Lower lobe of right lung (tissue), 2 donors: ENCODE results near the gene INHBB. TPM values are rescaled to one million over a fixed set of nuclear protein-coding genes. Genes with fewer than 3 reads are reported as not detected.
A peak's percentile ranks its signal among the peaks of the same experiment; 100 is the strongest.

ENCODE experiments used
- ATAC-seq, 2 donors: fragments of 200-7000 bp; cut with Tn5 transposase; one replicate each; pipeline ENCODE4 v1.9.1; 2020 to 2022; ENCODE audit warnings: mild to moderate bottlenecking in 2 of 2, moderate library complexity in 2 of 2
- DNase-seq: peaks from one replicate; pipeline ENCODE4 v3.0.0-alpha.2; 2020
- H3K27ac ChIP-seq: fragments of 200-600 bp; one replicate; pipeline ENCODE4 v1.8.0; 2022
- H3K27me3 ChIP-seq: fragments of 200-600 bp; one replicate; pipeline ENCODE4 v1.8.0; 2022; ENCODE audit warnings: low read depth
- H3K36me3 ChIP-seq: fragments of 200-600 bp; one replicate; pipeline ENCODE4 v1.8.0; 2022; ENCODE audit warnings: mild to moderate bottlenecking
- H3K4me1 ChIP-seq: fragments of 200-600 bp; one replicate; pipeline ENCODE4 v1.8.0; 2022
- H3K4me3 ChIP-seq: fragments of 200-600 bp; one replicate; pipeline ENCODE4 v1.8.0; 2022; ENCODE audit warnings: mild to moderate bottlenecking
- H3K9me3 ChIP-seq: fragments of 200-600 bp; one replicate; pipeline ENCODE4 v1.8.0; 2022
- intact Hi-C: fragments of 100-400 bp; cut with DNase I; formaldehyde crosslinking; loops from one replicate; pipeline ENCODE4 v1.11.0; 2022
- total RNA-seq: library from RNA; stranded (reverse); fragmentation: NEBNext Ultra II Directional; extraction: Animal tissue kit (Norgen Biotek cat#: 25700); gene quantifications from one replicate; pipeline ENCODE4 v1.2.1, GENCODE V29; 2021
- TF ChIP-seq, protein P1 (sequence below): fragments of 200-600 bp; IDR thresholded peaks from one replicate; pipeline ENCODE4 v1.8.0; 2022; ENCODE audit warnings: antibody characterized with exemption, mild to moderate bottlenecking
- donor health status: DM: no; HTN: yes; CAD: no; lungs with severe emphysema.

INHBB gene
- total RNA-seq, 1 donor from 2014 or later: 5.2 TPM

DNA sequence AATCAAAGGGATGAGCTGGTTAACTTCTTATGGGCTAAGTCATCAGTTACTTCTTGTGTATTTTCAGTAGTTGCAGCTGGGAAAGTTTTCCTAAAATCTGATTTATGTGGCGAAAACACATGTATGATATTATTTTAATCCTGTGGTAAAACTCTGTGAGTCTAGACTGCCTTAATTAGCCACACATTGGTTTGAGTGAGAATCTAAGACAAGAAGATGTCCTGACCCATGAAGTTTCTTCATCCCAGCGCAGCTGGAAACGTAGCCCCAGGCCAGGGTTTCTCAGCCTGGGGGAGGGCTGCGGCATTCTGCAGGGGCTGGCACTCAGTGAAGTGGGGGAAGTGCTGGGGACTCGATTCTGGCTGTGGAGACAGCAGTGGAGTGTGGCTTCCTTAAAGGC lies 44.7 kb upstream of the INHBB start:
- Histone ChIP-seq H3K4me3 (no peak overlapping the region), H3K9me3 (no peaks in the 10 kb centered on the region), H3K4me1 (no peaks in the 10 kb centered on the region), H3K36me3 (peaks cover 29% of the 10 kb centered on the region), H3K27me3 (no peaks in the 10 kb centered on the region), H3K27ac (no peak overlapping the region)
- ATAC-seq (no peak), DNase-seq (no peak)
- TF ChIP-seq, protein P1, sequence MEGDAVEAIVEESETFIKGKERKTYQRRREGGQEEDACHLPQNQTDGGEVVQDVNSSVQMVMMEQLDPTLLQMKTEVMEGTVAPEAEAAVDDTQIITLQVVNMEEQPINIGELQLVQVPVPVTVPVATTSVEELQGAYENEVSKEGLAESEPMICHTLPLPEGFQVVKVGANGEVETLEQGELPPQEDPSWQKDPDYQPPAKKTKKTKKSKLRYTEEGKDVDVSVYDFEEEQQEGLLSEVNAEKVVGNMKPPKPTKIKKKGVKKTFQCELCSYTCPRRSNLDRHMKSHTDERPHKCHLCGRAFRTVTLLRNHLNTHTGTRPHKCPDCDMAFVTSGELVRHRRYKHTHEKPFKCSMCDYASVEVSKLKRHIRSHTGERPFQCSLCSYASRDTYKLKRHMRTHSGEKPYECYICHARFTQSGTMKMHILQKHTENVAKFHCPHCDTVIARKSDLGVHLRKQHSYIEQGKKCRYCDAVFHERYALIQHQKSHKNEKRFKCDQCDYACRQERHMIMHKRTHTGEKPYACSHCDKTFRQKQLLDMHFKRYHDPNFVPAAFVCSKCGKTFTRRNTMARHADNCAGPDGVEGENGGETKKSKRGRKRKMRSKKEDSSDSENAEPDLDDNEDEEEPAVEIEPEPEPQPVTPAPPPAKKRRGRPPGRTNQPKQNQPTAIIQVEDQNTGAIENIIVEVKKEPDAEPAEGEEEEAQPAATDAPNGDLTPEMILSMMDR: no peak
- intact Hi-C loops: no loop called here

DNA sequence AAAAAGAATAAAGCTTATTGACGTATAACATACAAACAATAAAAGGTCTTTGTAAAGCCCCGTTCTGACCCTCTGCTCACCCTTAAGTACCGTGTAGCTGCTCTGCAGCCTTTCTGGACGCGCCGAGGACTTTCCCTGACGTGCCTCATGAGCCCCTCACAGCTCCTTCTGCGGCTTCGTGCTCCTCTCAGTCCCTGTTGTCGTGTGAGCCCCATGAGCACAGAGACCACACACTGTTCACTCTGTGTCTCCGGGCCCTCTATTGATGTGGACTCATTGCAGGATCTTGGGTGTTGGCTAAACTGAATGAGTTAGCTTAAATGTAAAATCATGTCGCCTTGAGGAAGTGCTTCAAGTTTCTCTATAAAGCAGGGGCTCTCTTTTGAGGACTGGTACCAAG lies 43.6 kb upstream of the INHBB start:
- TF ChIP-seq, protein P1: no peak
- H3K4me3 ChIP-seq: no peak overlapping the region
- no peaks in the 10 kb centered on the region for H3K9me3 ChIP-seq
- no peak overlapping the region for H3K27ac ChIP-seq
- H3K27me3 ChIP-seq: no peaks in the 10 kb centered on the region
- H3K4me1 ChIP-seq: no peaks in the 10 kb centered on the region
- no peak for DNase-seq
- ATAC-seq: no peak
- peaks cover 19% of the 10 kb centered on the region for H3K36me3 ChIP-seq
- intact Hi-C loops: no loop called here

DNA sequence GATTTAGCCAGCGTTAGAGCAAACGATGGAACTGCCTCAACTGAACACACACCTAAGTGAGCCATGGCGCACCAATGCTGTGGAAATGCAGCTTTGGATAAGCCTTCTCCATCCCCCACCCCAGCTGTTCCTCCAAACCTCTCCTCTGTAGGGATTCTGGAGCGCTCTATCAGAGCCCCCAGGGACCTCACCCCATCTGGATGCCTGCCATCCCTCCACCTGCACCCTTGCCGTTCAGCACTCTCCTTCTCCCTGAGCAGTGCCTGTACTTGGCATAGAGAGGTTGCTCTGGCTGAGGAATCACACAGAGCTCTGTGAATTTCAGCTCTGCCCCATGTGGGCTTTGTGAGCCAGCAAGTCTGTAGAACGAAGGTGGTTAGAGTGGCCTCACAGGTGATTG lies 42.8 kb upstream of the INHBB start:
- no peak for ATAC-seq
- intact Hi-C loops: no loop called here

DNA sequence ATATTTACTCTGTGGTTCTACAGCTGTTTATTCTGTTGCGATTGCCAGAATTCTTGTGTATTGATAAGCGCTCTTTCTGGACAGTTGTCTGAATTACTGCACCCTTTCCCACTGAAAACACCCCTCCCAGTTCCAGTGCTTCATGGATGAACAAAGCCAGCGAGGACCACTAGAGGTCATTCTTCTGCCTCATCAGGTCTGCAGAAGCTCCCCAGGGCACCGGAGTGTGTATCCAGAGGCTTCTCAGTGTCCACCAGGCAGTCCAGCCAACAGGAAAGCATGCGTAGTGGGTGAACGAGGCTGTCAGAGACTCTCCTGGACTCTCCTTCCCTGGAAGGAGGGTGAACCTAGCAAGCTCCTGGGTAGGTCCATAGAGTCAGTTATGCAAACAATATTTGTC lies 40.6 kb upstream of the INHBB start:
- H3K4me1 ChIP-seq: no peaks in the 10 kb centered on the region
- H3K27me3 ChIP-seq: no peaks in the 10 kb centered on the region
- TF ChIP-seq, protein P1: peak; percentile 23
- ATAC-seq: no peak
- H3K27ac ChIP-seq: no peak overlapping the region
- no peak for DNase-seq
- H3K36me3 ChIP-seq: peaks cover 16% of the 10 kb centered on the region
- H3K9me3 ChIP-seq: no peaks in the 10 kb centered on the region
- H3K4me3 ChIP-seq: no peak overlapping the region
- intact Hi-C loops: no loop called here

More for the DNA sequence above, 42.8 kb upstream of the INHBB start:
- Histone ChIP-seq H3K36me3 (peaks cover 19% of the 10 kb centered on the region), H3K27me3 (no peaks in the 10 kb centered on the region), H3K4me3 (no peak overlapping the region), H3K27ac (no peak overlapping the region), H3K4me1 (no peaks in the 10 kb centered on the region), H3K9me3 (no peaks in the 10 kb centered on the region)
- TF ChIP-seq, protein P1: no peak
- no peak for DNase-seq

DNA sequence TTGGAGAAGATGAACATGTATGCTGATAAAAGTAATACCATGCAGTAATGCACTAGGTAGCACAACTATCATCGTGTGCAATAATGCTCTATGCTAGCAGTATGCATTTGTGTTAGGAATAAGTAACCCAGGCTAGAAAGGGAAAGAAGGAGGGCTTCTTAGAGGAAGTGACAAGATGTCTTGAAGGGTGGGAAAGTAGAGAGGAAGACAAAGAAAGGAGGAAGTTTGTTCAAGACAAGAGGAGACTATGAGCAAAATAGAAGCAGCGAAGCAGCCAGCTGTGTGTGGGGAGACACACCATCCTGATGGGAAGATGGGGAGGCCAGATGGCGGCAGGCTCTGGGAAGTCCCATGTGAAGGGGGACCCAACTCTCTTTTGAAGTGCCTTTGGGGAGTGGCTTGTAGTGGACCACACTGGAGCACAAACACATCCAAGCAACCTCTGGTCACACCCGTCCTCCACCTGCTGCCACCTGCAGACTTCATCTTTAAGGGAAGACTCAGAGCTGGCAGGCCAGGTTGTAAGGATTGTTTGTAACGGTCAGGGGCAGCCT lies 39.9 kb upstream of the INHBB start:
- ATAC-seq: no peak
- intact Hi-C loops: no loop called here

More for the DNA sequence above, 39.9 kb upstream of the INHBB start:
- Histone ChIP-seq H3K27me3 (no peaks in the 10 kb centered on the region), H3K27ac (no peak overlapping the region), H3K4me1 (no peaks in the 10 kb centered on the region), H3K4me3 (no peak overlapping the region), H3K36me3 (peaks cover 11% of the 10 kb centered on the region), H3K9me3 (no peaks in the 10 kb centered on the region)
- TF ChIP-seq, protein P1: no peak
- DNase-seq: no peak
